GM23248 (cell line): ENCODE measurements around the gene OPRL1. TPM values are rescaled to one million over a fixed set of nuclear protein-coding genes. Genes with fewer than 3 reads are reported as not detected.
"Not testable (repeated sequence)": the region's sequence is repeated elsewhere in the genome, so short reads cannot be mapped to it uniquely, and the experiment has no call there.

Source experiments
- DNase-seq: peaks from one replicate; pipeline ENCODE4 v3.0.0-alpha.2; 2015
- H2AFZ ChIP-seq: fragments of 200-600 bp; sonication (generic); 2 replicates; pipeline ENCODE4 v1.6.1; 2016; ENCODE audit warnings: antibody characterized with exemption
- H3F3A ChIP-seq: fragments of 200-600 bp; sonication (generic); 2 replicates; pipeline ENCODE4 v1.6.1; 2016; ENCODE audit warnings: mild to moderate bottlenecking, antibody characterized with exemption, mixed run types; ENCODE audit not compliant: insufficient read depth
- H3K27ac ChIP-seq: fragments of 200-600 bp; sonication (generic); 2 replicates; pipeline ENCODE4 v1.5.1; 2016; ENCODE audit warnings: mild to moderate bottlenecking
- H3K27me3 ChIP-seq: fragments of 200-600 bp; sonication (generic); replicated peaks from 2 replicates; pipeline ENCODE4 v1.6.1; 2016; ENCODE audit warnings: mild to moderate bottlenecking; ENCODE audit not compliant: insufficient read depth
- H3K36me3 ChIP-seq: fragments of 200-600 bp; sonication (generic); 2 replicates; pipeline ENCODE4 v1.6.1; 2016; ENCODE audit warnings: low read depth, mild to moderate bottlenecking
- H3K4me1 ChIP-seq: fragments of 200-600 bp; sonication (generic); 2 replicates; pipeline ENCODE4 v1.6.1; 2016; ENCODE audit warnings: mild to moderate bottlenecking; ENCODE audit not compliant: insufficient read depth
- H3K4me2 ChIP-seq: fragments of 200-600 bp; sonication (generic); one replicate; pipeline ENCODE4 v1.6.1; 2016; ENCODE audit warnings: mild to moderate bottlenecking; ENCODE audit not compliant: unreplicated experiment
- H3K4me3 ChIP-seq: fragments of 200-600 bp; sonication (generic); 2 replicates; pipeline ENCODE4 v1.5.1; 2016; ENCODE audit warnings: mild to moderate bottlenecking
- H3K79me2 ChIP-seq: fragments of 200-600 bp; sonication (generic); 2 replicates; pipeline ENCODE4 v1.6.1; 2016; ENCODE audit warnings: mild to moderate bottlenecking; ENCODE audit not compliant: insufficient read depth
- H3K9ac ChIP-seq: fragments of 200-600 bp; sonication (generic); 2 replicates; pipeline ENCODE4 v1.6.1; 2016; ENCODE audit warnings: mild to moderate bottlenecking
- H3K9me2 ChIP-seq: fragments of 200-600 bp; sonication (generic); 2 replicates; pipeline ENCODE4 v1.6.1; 2016; ENCODE audit warnings: mixed run types, mild to moderate bottlenecking, moderate library complexity; ENCODE audit not compliant: insufficient read depth
- H3K9me3 ChIP-seq: fragments of 200-600 bp; sonication (generic); one replicate; pipeline ENCODE4 v1.6.1; 2017; ENCODE audit warnings: low read depth
- H4K20me1 ChIP-seq: fragments of 200-600 bp; sonication (generic); 2 replicates; pipeline ENCODE4 v1.6.0; 2016; ENCODE audit not compliant: insufficient read depth
- EZH2 ChIP-seq: fragments of 200-600 bp; sonication (generic); IDR thresholded peaks from 2 replicates; pipeline ENCODE4 v1.6.1; 2018; ENCODE audit warnings: antibody characterized with exemption, mild to moderate bottlenecking; ENCODE audit not compliant: insufficient read depth, poor library complexity, severe bottlenecking
- EZH2phosphoT487 ChIP-seq: fragments of 200-600 bp; sonication (generic); IDR thresholded peaks from 2 replicates; pipeline ENCODE4 v1.6.1; 2018; ENCODE audit warnings: antibody characterized with exemption, moderate library complexity, mild to moderate bottlenecking, low read depth; ENCODE audit not compliant: insufficient read depth
- WGBS, 2 experiments: methylation state at CpG; one replicate each; pipeline ENCODE4 v1.1.6; 2015 to 2017; ENCODE audit warnings: low lambda C conversion rate in 2 of 2, low coverage in 1 of 2; ENCODE audit errors: missing lambda C conversion rate in 2 of 2; 5-methylcytosine and 5-hydroxymethylcytosine counted together
- in situ Hi-C: fragments of 300-500 bp; cut with MboI; formaldehyde crosslinking; loops from 2 replicates; pipeline ENCODE4 v1.15.0; 2020
- polyA plus RNA-seq: library from polyadenylated mRNA; unstranded; fragments of >200 nt; fragmentation: Nextera tagmentation; extraction: Ambion mirVana; gene quantifications from 2 replicates; pipeline ENCODE4 v1.2.1, GENCODE V29; 2016
- total RNA-seq: library from RNA; depleted of rRNA; stranded (reverse); fragments of >200 nt; shearing (Covaris generic); gene quantifications from 2 replicates; pipeline ENCODE4 v1.2.3, GENCODE V29; 2014

The OPRL1 gene
- total and polyA plus RNA-seq, 2 experiments from 2014 or later: 0.35 to 0.86 TPM

DNA sequence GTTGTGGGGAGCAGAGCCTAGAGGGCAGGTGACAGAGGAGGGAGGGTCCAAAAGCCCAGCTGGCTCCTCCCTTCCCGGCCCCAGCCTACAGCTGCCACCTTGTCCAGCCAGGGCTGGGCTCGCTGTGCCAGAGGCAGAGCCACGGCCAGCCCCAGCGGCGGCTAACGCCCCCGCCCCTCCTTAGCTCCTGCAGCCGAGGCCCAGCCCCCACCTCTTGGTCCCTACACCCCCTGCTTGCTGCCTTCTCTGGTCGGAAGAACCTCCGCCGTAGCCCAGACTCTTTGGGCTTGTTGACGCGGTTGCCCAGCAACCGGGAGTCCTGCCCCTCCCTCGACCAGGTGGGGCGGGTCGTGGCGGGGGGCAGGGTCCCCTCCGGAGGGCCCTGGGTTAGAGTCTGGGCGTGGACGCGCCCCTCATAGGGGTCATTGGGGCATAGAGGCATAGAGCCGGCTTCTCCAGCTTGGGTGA is 4.8 kb downstream of the OPRL1 start:
- in situ Hi-C loops: no loop called here
- H3K27me3 ChIP-seq: peaks cover 4% of the 10 kb centered on the region; the same call in 1 of the 2 replicates
- H3K4me1 ChIP-seq: no peaks in the 10 kb centered on the region
- H3K27ac ChIP-seq: no peak overlapping the region
- DNase-seq: no peak
- H3K4me3 ChIP-seq: no peak overlapping the region
- WGBS, 2 experiments: 24 to 31% methylated on average over 23 of the region's 23 CpGs
- no peaks in the 10 kb centered on the region for H3K36me3 ChIP-seq
- no peaks in the 10 kb centered on the region for H3F3A ChIP-seq
- H3K9me3 ChIP-seq: no peaks in the 10 kb centered on the region
- no peak for TF ChIP-seq EZH2phosphoT487
- TF ChIP-seq EZH2: peak; percentile 66
- no peaks in the 10 kb centered on the region for H3K79me2 ChIP-seq
- no peak overlapping the region for H3K9ac ChIP-seq
- H2AFZ ChIP-seq: no peak overlapping the region
- no peak overlapping the region for H3K4me2 ChIP-seq
- no peaks in the 10 kb centered on the region for H4K20me1 ChIP-seq
- no peaks in the 10 kb centered on the region for H3K9me2 ChIP-seq

DNA sequence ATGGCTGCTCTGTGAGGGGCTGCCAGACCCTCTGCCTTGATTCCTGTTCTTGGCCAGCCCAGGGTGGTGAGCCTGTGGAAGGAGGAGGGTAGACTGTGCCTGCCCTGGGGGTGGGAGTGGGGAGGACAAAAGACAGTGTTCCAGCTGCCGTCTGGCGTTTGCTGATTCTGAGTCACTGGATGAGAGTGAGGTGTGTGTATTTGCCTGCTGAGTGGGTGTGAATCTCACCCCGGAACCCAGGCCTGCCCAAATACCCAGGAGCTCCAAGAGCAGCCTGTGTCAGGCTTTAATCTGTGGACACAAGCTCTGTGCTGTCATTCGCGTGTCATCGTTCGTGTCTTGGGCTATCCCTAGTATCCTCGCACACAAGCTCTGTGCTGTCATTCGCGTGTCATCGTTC is 6.9 kb downstream of the OPRL1 start:
- peak; percentile 34 for DNase-seq
- Histone ChIP-seq H4K20me1 (no peaks in the 10 kb centered on the region), H3K9ac (no peak overlapping the region), H3K79me2 (no peaks in the 10 kb centered on the region), H3K27ac (no peak overlapping the region), H3K36me3 (no peaks in the 10 kb centered on the region), H3K27me3 (peaks cover 4% of the 10 kb centered on the region; the same call in 1 of the 2 replicates), H3K4me1 (no peaks in the 10 kb centered on the region), H3K4me3 (no peak overlapping the region), H3K4me2 (no peak overlapping the region), H2AFZ (no peak overlapping the region), H3K9me3 (no peaks in the 10 kb centered on the region), H3K9me2 (no peaks in the 10 kb centered on the region), H3F3A (no peaks in the 10 kb centered on the region)
- in situ Hi-C loops: no loop called here
- TF ChIP-seq EZH2: no peak
- no peak for TF ChIP-seq EZH2phosphoT487
- 81 to 85% methylated on average over 9 to 11 of the region's 11 CpGs for WGBS, 2 experiments

DNA sequence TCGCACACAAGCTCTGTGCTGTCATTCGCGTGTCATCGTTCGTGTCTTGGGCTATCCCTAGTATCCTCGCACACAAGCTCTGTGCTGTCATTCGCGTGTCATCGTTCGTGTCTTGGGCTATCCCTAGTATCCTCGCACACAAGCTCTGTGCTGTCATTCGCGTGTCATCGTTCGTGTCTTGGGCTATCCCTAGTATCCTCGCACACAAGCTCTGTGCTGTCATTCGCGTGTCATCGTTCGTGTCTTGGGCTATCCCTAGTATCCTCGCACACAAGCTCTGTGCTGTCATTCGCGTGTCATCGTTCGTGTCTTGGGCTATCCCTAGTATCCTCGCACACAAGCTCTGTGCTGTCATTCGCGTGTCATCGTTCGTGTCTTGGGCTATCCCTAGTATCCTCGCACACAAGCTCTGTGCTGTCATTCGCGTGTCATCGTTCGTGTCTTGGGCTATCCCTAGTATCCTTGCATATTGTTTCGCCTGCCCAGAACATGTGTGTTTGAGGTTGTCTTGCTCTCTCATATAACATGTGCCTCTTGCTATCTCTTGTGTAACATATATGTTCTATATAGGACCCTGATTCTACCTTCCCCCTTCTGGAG is 7.4 kb downstream of the OPRL1 start:
- H3F3A ChIP-seq, H2AFZ ChIP-seq, H3K9ac ChIP-seq, H3K4me1 ChIP-seq, H3K79me2 ChIP-seq, H3K4me2 ChIP-seq, in situ Hi-C loops, H3K27me3 ChIP-seq, H3K27ac ChIP-seq, H3K36me3 ChIP-seq, H3K4me3 ChIP-seq, H3K9me3 ChIP-seq, H3K9me2 ChIP-seq, H4K20me1 ChIP-seq, DNase-seq: not testable (repeated sequence)
- 95 to 96% methylated on average over 5 to 10 of the region's 36 CpGs for WGBS, 2 experiments

DNA sequence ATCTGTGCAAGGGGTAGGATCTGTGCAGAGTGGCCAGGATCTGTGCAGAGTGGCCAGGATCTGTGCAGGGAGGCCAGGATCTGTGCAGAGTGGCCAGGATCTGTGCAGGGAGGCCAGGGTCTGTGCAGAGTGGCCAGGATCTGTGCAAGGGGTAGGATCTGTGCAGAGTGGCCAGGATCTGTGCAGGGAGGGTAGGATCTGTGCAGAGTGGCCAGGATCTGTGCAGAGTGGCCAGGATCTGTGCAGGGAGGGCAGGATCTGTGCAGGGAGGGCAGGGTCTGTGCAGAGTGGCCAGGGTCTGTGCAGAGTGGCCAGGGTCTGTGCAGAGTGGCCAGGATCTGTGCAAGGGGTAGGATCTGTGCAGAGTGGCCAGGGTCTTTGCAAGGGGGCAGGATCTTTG is 8.7 kb downstream of the OPRL1 start:
- H3K4me2 ChIP-seq, H3K27ac ChIP-seq, H3K79me2 ChIP-seq, H3K9me3 ChIP-seq, H3K4me3 ChIP-seq, in situ Hi-C loops, H3K36me3 ChIP-seq, H2AFZ ChIP-seq, H3K4me1 ChIP-seq, H3K9me2 ChIP-seq, H3K27me3 ChIP-seq, H3K9ac ChIP-seq, H3F3A ChIP-seq, H4K20me1 ChIP-seq: not testable (repeated sequence)
- DNase-seq: peak; percentile 28

DNA sequence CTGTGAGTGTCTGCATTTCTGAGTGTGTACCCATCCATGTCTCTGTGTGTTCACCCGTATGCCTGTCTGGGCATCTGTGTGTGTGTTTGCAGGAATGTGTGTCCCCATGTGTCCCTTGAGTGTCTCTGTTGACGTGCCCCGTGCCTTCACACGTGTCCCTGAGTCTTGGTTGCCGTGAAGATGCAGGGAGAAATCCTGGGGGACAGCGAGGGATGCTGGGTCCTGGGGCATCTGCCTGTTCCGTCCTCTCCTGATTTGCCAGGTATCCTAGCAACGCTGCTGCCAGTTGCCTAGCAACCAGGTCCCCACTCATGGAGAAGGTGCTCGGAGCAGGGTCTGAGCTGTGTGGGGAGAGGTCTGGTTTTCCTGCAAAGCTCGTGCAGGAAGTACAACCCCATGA is 10.3 kb downstream of the OPRL1 start:
- H3F3A ChIP-seq: no peaks in the 10 kb centered on the region
- H4K20me1 ChIP-seq: no peaks in the 10 kb centered on the region
- H3K4me3 ChIP-seq: no peak overlapping the region
- H3K36me3 ChIP-seq: no peaks in the 10 kb centered on the region
- no peak for DNase-seq
- TF ChIP-seq EZH2 (no peak), EZH2phosphoT487 (no peak)
- WGBS, 2 experiments: 21 to 24% methylated on average over 10 of the region's 10 CpGs
- H3K4me2 ChIP-seq: no peak overlapping the region
- in situ Hi-C loops: no loop called here
- H3K4me1 ChIP-seq: no peaks in the 10 kb centered on the region
- H3K9me3 ChIP-seq: no peaks in the 10 kb centered on the region
- H3K27ac ChIP-seq: no peak overlapping the region
- H3K79me2 ChIP-seq: no peaks in the 10 kb centered on the region
- H3K9ac ChIP-seq: no peak overlapping the region
- H2AFZ ChIP-seq: no peak overlapping the region
- H3K9me2 ChIP-seq: no peaks in the 10 kb centered on the region
- peaks cover 4% of the 10 kb centered on the region; the same call in 1 of the 2 replicates for H3K27me3 ChIP-seq
